ENCODE results near the gene FOXP1.

GRCh38 chr3:71524672-71525071 lies 58.9 kb downstream of the FOXP1 start:
- TF ChIP-seq ZNF384 (IDR thresholded peaks at IDR 0.05) (no peak), FOXM1 (IDR thresholded peaks at IDR 0.05; ENCODE audit: borderline replicate concordance) (no peak), BHLHE40 (IDR thresholded peaks at IDR 0.05; ENCODE audit: borderline replicate concordance) (no peak), FOXA1 (IDR thresholded peaks at IDR 0.05) (no peak), SUZ12 (IDR thresholded peaks at IDR 0.05) (no peak), CTBP1 (IDR thresholded peaks at IDR 0.05; ENCODE audit: borderline replicate concordance) (peak; percentile 26; the same call in 1 of the 2 replicates), HDGF (IDR thresholded peaks at IDR 0.05; ENCODE audit: borderline replicate concordance) (no peak)

All from HEK293T (cell line).